NCI-H1105 treated with DMSO at 0.1 percent for 48 hours (cell line): ENCODE data around the gene MLLT6.

ENCODE experiments used
- DNase-seq: peaks from one replicate; lab custom pipeline; 2025; lab: John Stamatoyannopoulos, UW

MLLT6 gene

DNA sequence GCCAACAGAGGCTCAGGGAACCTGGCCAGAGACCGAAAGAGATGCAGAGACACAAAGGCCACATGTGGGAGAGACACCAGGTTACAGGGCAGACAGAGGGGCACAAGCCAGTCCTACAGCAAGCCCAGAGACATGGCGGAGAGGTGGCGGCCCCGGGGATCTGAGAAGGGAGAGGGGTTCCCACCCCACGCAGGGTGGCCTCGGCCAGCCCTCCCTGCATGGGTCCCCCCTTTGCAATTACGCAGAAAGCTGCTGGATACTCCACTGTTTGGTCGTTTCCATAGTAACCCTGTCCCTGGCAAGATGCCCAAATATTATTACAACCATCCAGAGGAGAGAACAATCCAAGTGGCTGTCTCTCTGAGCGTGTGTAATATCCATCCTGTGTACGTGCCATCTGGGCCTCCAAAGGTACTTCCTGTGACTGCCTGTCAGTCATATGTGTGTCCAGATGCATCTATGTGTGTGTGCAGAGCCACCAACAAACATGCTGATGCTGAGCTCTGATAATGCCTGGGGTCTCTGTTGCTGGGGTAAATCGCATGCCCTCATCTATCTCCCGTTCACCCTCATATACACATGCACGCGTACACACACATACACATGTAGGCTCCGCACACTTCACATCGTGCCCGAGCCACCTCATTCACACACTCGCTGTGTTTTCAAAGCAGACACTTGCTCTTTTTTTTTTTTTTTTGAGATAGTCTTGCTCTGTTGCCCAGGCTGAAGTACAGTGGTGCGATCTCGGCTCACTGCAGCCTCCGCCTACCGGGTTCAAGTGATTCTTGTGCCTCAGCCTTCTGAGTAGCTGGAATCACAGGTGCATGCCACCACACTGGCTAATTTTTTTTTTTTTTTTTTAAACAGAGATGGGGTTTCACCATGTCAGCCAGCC is 37.6 kb downstream of the MLLT6 start:
- peak; percentile 86 for DNase-seq

- peak; percentile 79 for DNase-seq
Observed at GRCh38 chr17:38743556-38744171, 38.6 kb downstream of the MLLT6 start.

DNA sequence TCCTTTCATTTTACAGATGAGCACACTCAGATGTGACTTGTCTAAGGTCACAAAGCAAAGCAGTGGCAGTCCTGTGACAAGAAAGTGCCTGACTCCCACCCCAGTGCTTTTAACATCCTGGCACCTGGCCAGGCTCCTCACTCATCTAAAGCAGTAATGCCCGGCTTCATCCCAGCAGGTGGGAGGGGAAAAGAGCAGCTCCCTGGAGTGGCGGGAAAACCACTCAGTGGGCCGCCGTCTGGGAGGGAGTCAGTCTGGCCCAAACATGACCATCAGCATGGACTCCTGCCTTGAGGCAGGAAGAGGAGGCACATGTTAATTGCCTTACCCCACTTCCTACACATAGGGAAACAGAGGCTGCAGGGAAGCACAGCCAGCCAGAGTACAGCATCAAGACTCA is 40.5 kb downstream of the MLLT6 start:
- DNase-seq, result peak; percentile 79

- no peak for DNase-seq
Observed at GRCh38 chr17:38746004-38746848, 41.2 kb downstream of the MLLT6 start.

GRCh38 chr17:38746849-38747462 is 41.9 kb downstream of the MLLT6 start:
- DNase-seq, result no peak

DNA sequence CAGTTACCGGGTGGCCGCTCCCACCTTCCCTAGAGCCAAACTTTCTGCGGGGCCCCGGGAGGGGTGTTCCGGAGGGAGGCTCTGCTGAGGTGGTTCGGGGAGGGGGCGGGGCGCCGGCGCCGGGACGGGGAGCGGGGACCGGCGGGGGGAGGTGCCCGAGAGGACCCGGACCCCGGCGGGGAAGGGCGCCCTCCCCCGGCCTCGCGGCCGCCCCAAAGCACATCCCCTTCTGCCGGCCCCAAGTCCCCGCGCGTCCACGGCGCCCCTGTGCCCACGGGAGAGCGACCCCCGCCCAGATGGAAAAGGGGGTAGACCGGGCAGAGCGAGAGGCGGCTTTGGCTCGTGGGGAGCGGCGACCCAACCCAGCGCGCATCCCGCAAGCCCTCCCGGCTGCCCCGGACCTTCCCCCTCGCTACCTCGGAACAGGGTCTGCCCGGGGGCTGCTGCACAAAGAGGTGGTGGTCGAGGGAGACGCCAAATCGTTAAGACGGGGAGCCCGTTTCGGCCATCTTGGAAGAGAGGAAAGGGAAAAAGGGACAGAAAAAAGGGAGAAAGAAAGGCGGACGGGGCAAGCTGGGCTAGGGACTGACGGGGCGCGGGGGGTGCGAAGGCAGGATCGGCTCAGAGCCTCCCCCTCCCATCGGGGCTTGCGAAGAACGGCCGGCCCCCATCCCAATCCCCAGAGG is 42.5 kb downstream of the MLLT6 start:
- no peak for DNase-seq

DNA sequence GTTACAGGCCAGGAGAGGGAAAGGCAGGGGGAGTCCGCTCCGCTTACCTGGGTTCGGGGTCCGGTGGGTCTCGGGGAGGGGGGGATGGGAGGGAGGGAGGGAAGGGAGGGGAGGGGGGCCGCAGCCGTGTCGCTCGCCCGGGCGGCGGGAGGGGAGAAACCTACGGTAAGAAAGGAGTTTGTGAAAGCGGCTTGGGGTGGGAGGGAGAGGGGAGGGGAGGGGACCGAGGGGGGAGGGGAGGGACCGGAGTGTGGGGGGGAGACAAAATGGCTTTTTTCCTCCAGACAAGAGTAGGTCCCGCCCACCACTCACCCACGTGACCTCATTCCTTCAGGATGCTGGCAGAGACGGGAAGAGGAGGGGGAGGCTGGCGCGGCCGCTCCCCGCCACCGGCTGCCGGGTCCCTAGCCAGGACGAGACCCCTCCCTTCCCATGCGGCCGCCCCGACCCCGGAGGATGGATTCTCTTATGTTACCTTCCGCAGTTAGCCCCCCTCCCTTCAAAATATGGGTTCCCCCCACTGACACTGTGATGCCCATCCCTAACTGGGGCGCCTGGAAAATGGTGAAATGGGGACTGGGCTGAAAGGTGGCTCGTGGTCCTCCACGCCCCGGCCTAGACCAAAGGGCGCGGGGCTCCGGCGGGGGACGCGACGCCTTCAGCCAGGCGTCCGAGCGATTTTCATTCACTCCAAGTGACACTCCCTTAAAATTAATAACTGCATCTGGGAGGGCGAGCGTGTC is 43.2 kb downstream of the MLLT6 start, which contains the start of gene PCGF2:
PCGF2 (minus strand) TSS at position 188 of the 743 bp plus-strand sequence. CDS start 7,934 bp downstream, outside the sequence.
- DNase-seq, result peak; percentile 82

DNA sequence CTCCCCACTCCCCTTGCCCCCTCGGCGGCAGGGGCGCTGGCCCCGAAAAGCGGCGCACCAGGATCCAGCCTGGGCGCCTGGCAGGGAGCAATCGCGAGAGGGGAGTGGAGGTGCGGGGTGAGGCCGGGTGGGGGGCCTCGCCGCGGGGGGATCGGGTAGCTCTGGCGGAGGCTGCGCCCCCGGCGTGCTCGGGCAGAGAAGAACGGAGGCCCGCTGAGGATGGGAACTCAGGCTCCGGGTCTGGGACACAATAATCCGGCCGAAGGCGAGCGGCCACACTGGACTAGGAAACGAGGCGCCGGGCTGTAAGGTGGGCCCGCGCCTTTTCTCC is 43.8 kb downstream of the MLLT6 start:
- peak; percentile 23 for DNase-seq

- DNase-seq, result peak; percentile 63
Observed at GRCh38 chr17:38749223-38750043, 44.4 kb downstream of the MLLT6 start.

GRCh38 chr17:38750044-38750311 is 44.9 kb downstream of the MLLT6 start:
- DNase-seq, result peak; percentile 38

- peak; percentile 57 for DNase-seq
Observed at GRCh38 chr17:38750312-38751121, 45.4 kb downstream of the MLLT6 start.

GRCh38 chr17:38751144-38751807 is 46.2 kb downstream of the MLLT6 start:
- DNase-seq, result peak; percentile 47

DNA sequence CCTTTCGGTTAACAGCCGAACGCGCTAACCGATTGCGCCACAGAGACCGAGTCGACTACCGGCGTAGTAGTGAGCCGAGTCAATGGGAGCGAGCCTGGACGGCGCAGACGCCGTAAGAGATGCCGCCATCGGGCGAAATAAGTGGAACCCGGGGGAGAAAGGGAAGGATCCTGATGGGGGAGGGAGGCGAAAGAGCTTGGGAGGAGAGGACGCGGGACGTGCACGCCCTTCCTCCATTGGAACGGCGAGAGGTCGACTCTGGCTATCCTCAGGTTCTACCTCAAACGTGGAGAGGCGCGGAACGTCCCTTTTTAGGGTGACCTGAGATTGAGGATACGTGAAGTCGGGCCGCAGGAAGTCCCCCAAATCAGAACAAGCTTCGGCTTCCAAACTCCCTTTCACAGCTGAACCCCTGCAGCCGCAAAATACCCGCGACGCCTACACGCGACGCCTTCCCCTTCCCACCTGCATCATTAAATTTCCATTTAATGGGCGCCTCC is 46.8 kb downstream of the MLLT6 start:
- DNase-seq, result peak; percentile 75

DNA sequence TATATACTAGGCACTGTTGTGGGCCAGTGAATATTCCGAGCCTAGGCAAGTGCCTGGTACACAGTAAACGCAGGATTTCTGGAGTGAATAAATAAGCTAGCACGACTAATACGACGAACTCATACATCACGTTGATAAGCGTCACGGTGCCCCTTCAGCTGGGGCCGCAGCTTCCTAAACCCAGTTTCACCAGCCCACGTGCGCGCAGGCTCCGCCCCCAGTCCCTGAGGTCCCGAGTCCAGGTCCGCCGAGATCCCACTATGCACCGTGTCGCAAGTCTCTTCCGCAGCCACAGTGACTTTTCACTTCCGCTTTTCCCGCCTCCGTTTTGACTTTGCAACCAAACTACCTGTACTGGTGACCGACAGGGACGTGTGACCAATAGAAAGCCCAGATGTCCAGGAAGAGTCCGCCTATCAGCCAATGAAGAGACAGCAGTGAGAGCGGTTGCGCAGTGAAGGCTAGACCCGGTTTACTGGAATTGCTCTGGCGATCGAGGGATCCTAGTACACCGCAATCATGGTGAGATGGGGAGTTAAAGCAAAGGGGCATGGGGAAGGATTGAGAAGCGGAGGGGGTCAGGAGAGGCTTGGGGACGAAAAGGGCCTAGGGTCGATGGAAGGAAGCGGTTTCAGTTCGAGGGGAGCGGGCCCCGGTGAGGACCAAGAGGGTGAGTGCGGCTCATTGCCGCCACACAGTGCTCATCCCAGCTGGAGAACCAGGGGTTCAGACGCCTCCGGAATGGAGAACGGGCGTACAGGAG is 47.4 kb downstream of the MLLT6 start, which contains the start of gene PSMB3:
PSMB3 (plus strand) TSS at position 434 of the 763 bp plus-strand sequence; CDS start at position 520, 86 bp downstream.
- DNase-seq, result peak; percentile 99

DNA sequence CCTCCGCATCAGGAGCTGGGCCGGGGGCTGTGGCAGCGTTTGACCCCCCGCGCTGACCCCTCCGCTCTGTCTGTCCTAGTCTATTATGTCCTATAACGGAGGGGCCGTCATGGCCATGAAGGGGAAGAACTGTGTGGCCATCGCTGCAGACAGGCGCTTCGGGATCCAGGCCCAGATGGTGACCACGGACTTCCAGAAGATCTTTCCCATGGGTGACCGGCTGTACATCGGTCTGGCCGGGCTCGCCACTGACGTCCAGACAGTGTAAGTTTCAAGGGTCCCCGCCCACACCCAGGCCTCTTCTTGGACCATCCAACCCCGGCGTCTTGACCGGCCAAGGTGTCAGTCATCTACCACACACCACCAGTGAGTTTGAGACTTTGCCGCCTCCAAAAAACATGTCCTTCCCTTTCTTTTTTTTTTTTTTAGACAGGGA is 48.0 kb downstream of the MLLT6 start:
- DNase-seq, result no peak

- no peak for DNase-seq
Observed at GRCh38 chr17:38761612-38762011, 56.5 kb downstream of the MLLT6 start.

- no peak for DNase-seq
Observed at GRCh38 chr17:38762231-38762630, 57.2 kb downstream of the MLLT6 start.
